ENCODE data around the gene KLK1.

The KLK1 gene

GRCh38 chr19:50822661-50823208, 852 bp downstream of the KLK1 start:
- no peak overlapping the region for H3K4me3 ChIP-seq (ENCODE audit: low read depth, low read length)
- DNase-seq (ENCODE audit: low read depth), result no peak
- TF ChIP-seq MAX (IDR thresholded peaks at IDR 0.05; ENCODE audit: low read depth, low read length) (no peak), MYC (IDR thresholded peaks at IDR 0.05; ENCODE audit: low read depth, low read length) (no peak), POLR2A (IDR thresholded peaks at IDR 0.05; ENCODE audit: extremely low read depth, insufficient read length) (no peak), CTCF (IDR thresholded peaks at IDR 0.05; ENCODE audit: low read depth, low read length) (no peak)

GRCh38 chr19:50821622-50822021, 2.0 kb downstream of the KLK1 start:
- DNase-seq (ENCODE audit: low read depth), result no peak
- TF ChIP-seq POLR2A (IDR thresholded peaks at IDR 0.05; ENCODE audit: extremely low read depth, insufficient read length) (no peak), CTCF (IDR thresholded peaks at IDR 0.05; ENCODE audit: low read depth, low read length) (no peak), MAX (IDR thresholded peaks at IDR 0.05; ENCODE audit: low read depth, low read length) (no peak), MYC (IDR thresholded peaks at IDR 0.05; ENCODE audit: low read depth, low read length) (no peak)
- no peak overlapping the region for H3K4me3 ChIP-seq (ENCODE audit: low read depth, low read length)

GRCh38 chr19:50821248-50821612, 2.4 kb downstream of the KLK1 start:
- no peak for TF ChIP-seq MAX (IDR thresholded peaks at IDR 0.05; ENCODE audit: low read depth, low read length)
- H3K4me3 ChIP-seq (ENCODE audit: low read depth, low read length), result no peak overlapping the region
- DNase-seq (ENCODE audit: low read depth), result no peak

- TF ChIP-seq MYC (IDR thresholded peaks at IDR 0.05; ENCODE audit: low read depth, low read length) (no peak), POLR2A (IDR thresholded peaks at IDR 0.05; ENCODE audit: extremely low read depth, insufficient read length) (no peak), MAX (IDR thresholded peaks at IDR 0.05; ENCODE audit: low read depth, low read length) (no peak), CTCF (IDR thresholded peaks at IDR 0.05; ENCODE audit: low read depth, low read length) (no peak)
- H3K4me3 ChIP-seq (ENCODE audit: low read depth, low read length), result no peak overlapping the region
- peak; percentile 59 for DNase-seq (ENCODE audit: low read depth)
These were observed 2.9 kb downstream of the KLK1 start for GRCh38 chr19:50820549-50821247.

GRCh38 chr19:50820086-50820485, 3.5 kb downstream of the KLK1 start:
- no peak for DNase-seq (ENCODE audit: low read depth)
- TF ChIP-seq POLR2A (IDR thresholded peaks at IDR 0.05; ENCODE audit: extremely low read depth, insufficient read length), result no peak
- no peak for TF ChIP-seq MYC (IDR thresholded peaks at IDR 0.05; ENCODE audit: low read depth, low read length)
- TF ChIP-seq CTCF (IDR thresholded peaks at IDR 0.05; ENCODE audit: low read depth, low read length), result no peak
- no peak for TF ChIP-seq MAX (IDR thresholded peaks at IDR 0.05; ENCODE audit: low read depth, low read length)
- no peak overlapping the region for H3K4me3 ChIP-seq (ENCODE audit: low read depth, low read length)

- no peak overlapping the region for H3K4me3 ChIP-seq (ENCODE audit: low read depth, low read length)
- DNase-seq (ENCODE audit: low read depth), result no peak
- TF ChIP-seq MAX (IDR thresholded peaks at IDR 0.05; ENCODE audit: low read depth, low read length) (no peak), CTCF (IDR thresholded peaks at IDR 0.05; ENCODE audit: low read depth, low read length) (no peak), MYC (IDR thresholded peaks at IDR 0.05; ENCODE audit: low read depth, low read length) (no peak), POLR2A (IDR thresholded peaks at IDR 0.05; ENCODE audit: extremely low read depth, insufficient read length) (no peak)
These were observed 4.0 kb downstream of the KLK1 start for GRCh38 chr19:50819636-50820035.
